AG04450 (cell line): ENCODE results near the gene UBE3A. TPM values are rescaled to one million over a fixed set of nuclear protein-coding genes. Genes with fewer than 3 reads are reported as not detected.
A peak's percentile ranks its signal among the peaks of the same experiment; 100 is the strongest.

ENCODE experiments used
- CTCF ChIA-PET: fragments of 300-600, 350-600 bp; formaldehyde crosslinking; extraction: SDS; loops from one replicate; lab custom pipeline; 2022; ENCODE audit warnings: antibody characterized with exemption, inconsistent platforms; lab: Charles Lee
- POLR2A ChIA-PET: fragments of 350-600 bp; formaldehyde crosslinking; extraction: SDS; loops from one replicate; lab custom pipeline; 2021; ENCODE audit warnings: antibody characterized with exemption, inconsistent platforms; lab: Yijun Ruan, JAX
- DNase-seq: peaks from one replicate; pipeline ENCODE4 v3.0.0-alpha.2; 2011; ENCODE audit warnings: low read depth, low spot score
- H3K27ac ChIP-seq: one replicate; pipeline ENCODE4 v1.5.1; 2012; ENCODE audit warnings: low read depth, low read length, control low read depth
- H3K27me3 ChIP-seq: one replicate; pipeline ENCODE4 v1.6.0; 2012; ENCODE audit warnings: low read length; ENCODE audit not compliant: control insufficient read depth, insufficient read depth
- H3K4me3 ChIP-seq: 2 replicates; pipeline ENCODE4 v1.5.1; 2011; ENCODE audit warnings: mild to moderate bottlenecking, low read depth, low read length, control low read depth
- H3K9me3 ChIP-seq: 2 replicates; pipeline ENCODE4 v1.5.1; 2012; ENCODE audit warnings: low read length; ENCODE audit not compliant: control insufficient read depth, insufficient read depth
- polyA plus RNA-seq: library from polyadenylated mRNA; depleted of rRNA; stranded (reverse); fragments of >200 nt; gene quantifications from 2 replicates; pipeline ENCODE4 v1.2.3, GENCODE V29; 2011
- TF ChIP-seq, protein P1 (sequence below): IDR thresholded peaks from 2 replicates; pipeline ENCODE4 v1.5.1; 2011; ENCODE audit warnings: low read depth, low read length, control low read depth, inconsistent platforms

The UBE3A gene
- polyA plus RNA-seq, 1 experiment, result 51.6 TPM

DNA sequence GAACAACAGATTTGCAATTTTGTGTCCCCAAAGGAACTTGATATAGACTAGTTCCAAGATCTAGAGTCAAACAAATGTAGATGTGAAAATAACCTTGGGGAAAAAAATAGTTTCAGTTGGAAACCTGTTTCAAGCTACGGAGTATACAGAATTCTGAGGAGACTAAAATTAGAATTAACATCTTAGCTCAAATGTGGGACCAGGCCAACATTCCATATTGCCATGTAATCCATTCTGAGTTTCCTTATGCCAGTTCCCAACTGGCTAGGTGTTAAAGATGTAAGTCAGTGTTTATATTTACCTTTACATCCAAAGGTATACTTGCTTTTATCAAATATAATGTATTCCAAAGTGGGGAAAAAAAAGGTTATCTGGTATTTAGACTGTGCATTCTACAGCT is 76.3 kb downstream of the UBE3A start:
- TF ChIP-seq, protein P1, sequence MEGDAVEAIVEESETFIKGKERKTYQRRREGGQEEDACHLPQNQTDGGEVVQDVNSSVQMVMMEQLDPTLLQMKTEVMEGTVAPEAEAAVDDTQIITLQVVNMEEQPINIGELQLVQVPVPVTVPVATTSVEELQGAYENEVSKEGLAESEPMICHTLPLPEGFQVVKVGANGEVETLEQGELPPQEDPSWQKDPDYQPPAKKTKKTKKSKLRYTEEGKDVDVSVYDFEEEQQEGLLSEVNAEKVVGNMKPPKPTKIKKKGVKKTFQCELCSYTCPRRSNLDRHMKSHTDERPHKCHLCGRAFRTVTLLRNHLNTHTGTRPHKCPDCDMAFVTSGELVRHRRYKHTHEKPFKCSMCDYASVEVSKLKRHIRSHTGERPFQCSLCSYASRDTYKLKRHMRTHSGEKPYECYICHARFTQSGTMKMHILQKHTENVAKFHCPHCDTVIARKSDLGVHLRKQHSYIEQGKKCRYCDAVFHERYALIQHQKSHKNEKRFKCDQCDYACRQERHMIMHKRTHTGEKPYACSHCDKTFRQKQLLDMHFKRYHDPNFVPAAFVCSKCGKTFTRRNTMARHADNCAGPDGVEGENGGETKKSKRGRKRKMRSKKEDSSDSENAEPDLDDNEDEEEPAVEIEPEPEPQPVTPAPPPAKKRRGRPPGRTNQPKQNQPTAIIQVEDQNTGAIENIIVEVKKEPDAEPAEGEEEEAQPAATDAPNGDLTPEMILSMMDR, result no peak
- no peak for DNase-seq
- Histone ChIP-seq H3K9me3 (no peaks in the 10 kb centered on the region), H3K27ac (no peak overlapping the region), H3K4me3 (no peak overlapping the region), H3K27me3 (no peaks in the 10 kb centered on the region)
- ChIA-PET POLR2A (no interaction called here), CTCF (interaction anchor here (0.5 to 0.6 kb wide), 2 partner anchors 17 to 266 kb away, joined by 3 to 7 read pairs; no protein-coding TSS in a partner anchor)

DNA sequence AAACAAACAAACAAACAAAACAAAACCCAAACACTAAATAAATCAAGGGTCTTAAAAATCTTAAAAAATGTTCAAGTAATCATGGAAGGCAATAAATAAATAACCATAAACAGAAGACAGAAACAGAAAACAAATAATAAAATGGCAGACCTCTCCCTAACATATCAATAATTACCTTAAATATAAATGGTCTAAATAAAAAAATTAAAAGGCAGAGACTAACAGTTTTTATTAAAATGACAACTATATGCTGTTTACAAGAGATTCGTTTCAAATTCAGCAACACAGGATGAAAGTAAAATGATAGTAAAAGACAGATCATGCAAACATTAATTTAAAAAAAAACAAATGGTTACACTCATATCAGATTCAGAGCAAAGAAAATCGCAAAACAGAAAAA is 91.1 kb downstream of the UBE3A start:
- no peaks in the 10 kb centered on the region for H3K9me3 ChIP-seq
- no peak overlapping the region for H3K27ac ChIP-seq
- H3K27me3 ChIP-seq, result no peaks in the 10 kb centered on the region
- TF ChIP-seq, protein P1, result no peak
- POLR2A ChIA-PET, result no interaction called here
- CTCF ChIA-PET, result no interaction called here
- H3K4me3 ChIP-seq, result no peak overlapping the region
- DNase-seq, result no peak

DNA sequence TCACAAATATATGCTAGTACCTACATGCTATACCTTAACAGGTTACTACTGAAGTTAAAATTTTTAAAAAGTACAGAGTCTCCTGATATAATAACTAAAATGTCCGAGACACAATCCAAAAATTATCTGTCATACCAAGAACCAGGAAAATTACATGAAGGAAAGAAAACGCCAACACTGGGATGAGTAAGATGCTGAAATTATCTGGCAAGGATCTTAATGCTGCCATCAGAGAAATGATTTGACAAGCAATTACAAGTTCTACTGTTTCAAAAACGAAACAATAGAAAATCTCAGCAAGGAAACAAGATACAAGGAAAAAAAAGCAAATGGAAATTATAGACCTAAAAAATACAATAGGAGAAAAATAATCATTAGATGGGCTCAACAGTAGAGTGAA is 92.5 kb downstream of the UBE3A start:
- CTCF ChIA-PET, result no interaction called here

DNA sequence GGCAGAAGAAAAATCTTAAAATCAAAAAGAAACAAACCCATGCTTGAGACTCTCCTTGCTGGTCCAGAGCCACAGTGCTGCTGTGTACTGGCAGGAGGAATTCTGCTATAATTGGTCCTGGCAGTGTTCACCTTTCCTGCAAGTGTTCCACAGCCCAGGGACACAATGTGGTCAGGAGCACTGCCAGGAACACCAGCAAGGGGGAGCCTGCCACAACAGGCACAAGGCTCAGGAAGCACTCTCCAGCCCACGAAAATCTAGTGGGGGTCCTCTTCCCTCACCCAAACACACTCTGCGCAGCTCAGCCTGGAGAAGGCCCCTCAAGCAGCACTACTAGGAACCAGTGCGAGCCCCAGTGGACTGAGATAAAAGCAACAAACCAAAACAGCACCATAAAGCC is 92.9 kb downstream of the UBE3A start:
- TF ChIP-seq, protein P1, result peak; percentile 34
- ChIA-PET CTCF (interaction anchor here (0.8 kb wide), 1 partner anchor 16 kb away, joined by 3 read pairs; no protein-coding TSS in a partner anchor), POLR2A (no interaction called here)
- Histone ChIP-seq H3K4me3 (no peak overlapping the region), H3K9me3 (no peaks in the 10 kb centered on the region), H3K27me3 (no peaks in the 10 kb centered on the region), H3K27ac (no peak overlapping the region)
- no peak for DNase-seq

More for the DNA sequence above, 92.5 kb downstream of the UBE3A start:
- Histone ChIP-seq H3K27ac (no peak overlapping the region), H3K4me3 (no peak overlapping the region), H3K9me3 (no peaks in the 10 kb centered on the region), H3K27me3 (no peaks in the 10 kb centered on the region)
- TF ChIP-seq, protein P1, result no peak
- POLR2A ChIA-PET, result no interaction called here
- DNase-seq, result no peak

DNA sequence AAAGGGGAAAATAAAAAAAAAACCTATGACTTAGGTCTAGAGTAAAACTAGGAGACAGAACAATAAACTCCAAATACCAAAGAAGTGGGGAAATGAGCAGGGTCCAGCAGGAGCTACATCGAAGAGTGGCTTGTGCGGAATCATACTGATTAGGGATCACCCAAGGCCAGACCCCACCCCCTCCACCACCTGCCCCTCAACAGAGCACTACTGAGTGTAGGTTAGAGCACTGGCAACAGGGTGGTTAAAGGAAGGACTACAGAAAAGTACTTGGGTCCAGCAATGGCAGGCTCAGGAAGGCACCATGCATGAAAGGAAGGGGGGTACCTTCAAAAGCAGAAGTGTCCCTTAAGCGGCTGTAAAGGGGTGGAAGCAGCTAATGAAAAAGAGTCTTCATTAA is 96.2 kb downstream of the UBE3A start:
- ChIA-PET CTCF (no interaction called here), POLR2A (no interaction called here)
- no peak overlapping the region for H3K27ac ChIP-seq
- TF ChIP-seq, protein P1, result no peak
- no peak for DNase-seq
- H3K27me3 ChIP-seq, result no peaks in the 10 kb centered on the region
- no peak overlapping the region for H3K4me3 ChIP-seq
- no peaks in the 10 kb centered on the region for H3K9me3 ChIP-seq
